ENCODE results near the gene FAM135A.

GRCh38 chr6:70531133-70531532 lies 117.8 kb downstream of the FAM135A start:
- TF ChIP-seq CTCF (IDR thresholded peaks at IDR 0.05; ENCODE audit: control extremely low read depth in 1 of 3, insufficient read depth in 1 of 3, low read depth in 1 of 3, low read length in 3 of 3) (no peak), USF2 (IDR thresholded peaks at IDR 0.05; ENCODE audit: low read length) (no peak), ATF3 (IDR thresholded peaks at IDR 0.05; ENCODE audit: insufficient read depth, low read depth, low read length) (no peak), ZNF274 (IDR thresholded peaks at IDR 0.05; ENCODE audit: borderline replicate concordance, extremely low read depth, low read length) (no peak), SIN3A (conservative IDR thresholded peaks at IDR 0.05 in 1 of 2, IDR thresholded peaks at IDR 0.05 in 1 of 2; ENCODE audit: low read depth in 1 of 2, low read length in 2 of 2) (no peak), MAX (IDR thresholded peaks at IDR 0.05) (no peak), POLR2AphosphoS5 (IDR thresholded peaks at IDR 0.05; ENCODE audit: low read depth, low read length) (no peak)

All from H1 (cell line).